ENCODE results near the gene TIMM13. TPM values are rescaled to one million over a fixed set of nuclear protein-coding genes. Genes with fewer than 3 reads are reported as not detected.
"Not testable (repeated sequence)": the region's sequence is repeated elsewhere in the genome, so short reads cannot be mapped to it uniquely, and the experiment has no call there.

TIMM13 gene
- polyA plus RNA-seq, 1 donor (not counting 4 experiments of a cell fraction or from before 2014, with no cell fraction given), result 45.0 TPM

GRCh38 chr19:2399582-2399981, 27.8 kb downstream of the TIMM13 start:
- DNase-seq (ENCODE audit: low read depth, low spot score), result no peak
- no peaks in the 10 kb centered on the region for H3K79me2 ChIP-seq (ENCODE audit: control insufficient read depth, insufficient read depth, low read length)
- no peak overlapping the region for H3K27ac ChIP-seq (ENCODE audit: control insufficient read depth, insufficient read depth, low read length)
- H3K4me2 ChIP-seq (ENCODE audit: control insufficient read depth, extremely low read depth, insufficient read depth, low read depth, low read length), result no peak overlapping the region
- H3K9ac ChIP-seq (ENCODE audit: control insufficient read depth, extremely low read depth, insufficient read depth, low read length), result no peak overlapping the region
- no peak for FAIRE-seq
- dilution Hi-C loops (cut with MboI; ENCODE audit: extremely low pct_ligation_motif_present, low sequenced_read_pairs), result no loop called here
- no peaks in the 10 kb centered on the region for H3K4me1 ChIP-seq (ENCODE audit: control insufficient read depth, extremely low read depth, insufficient read depth, low read length)
- H3K9me1 ChIP-seq (ENCODE audit: control insufficient read depth, extremely low read depth, insufficient read depth, low read length), result no peaks in the 10 kb centered on the region
- H2AFZ ChIP-seq (ENCODE audit: control insufficient read depth, low read length), result no peak overlapping the region
- no peaks in the 10 kb centered on the region for H3K36me3 ChIP-seq (ENCODE audit: control insufficient read depth in 2 of 2, extremely low read depth in 1 of 2, insufficient read depth in 2 of 2, low read length in 2 of 2)
- TF ChIP-seq CTCF (optimal IDR thresholded peaks at IDR 0.05 in 1 of 3, IDR thresholded peaks at IDR 0.05 in 1 of 3, conservative IDR thresholded peaks at IDR 0.05 in 1 of 3; ENCODE audit: extremely low read depth in 1 of 3, insufficient read depth in 2 of 3, low read length in 3 of 3) (no peak), EZH2 (IDR thresholded peaks at IDR 0.05; ENCODE audit: low read length) (no peak)
- H4K20me1 ChIP-seq (ENCODE audit: control insufficient read depth, extremely low read depth, insufficient read depth, low read length), result no peaks in the 10 kb centered on the region
- H3K9me3 ChIP-seq (ENCODE audit: control insufficient read depth, low read depth, low read length), result no peaks in the 10 kb centered on the region
- no peak overlapping the region for H3K4me3 ChIP-seq (ENCODE audit: control insufficient read depth in 2 of 3, extremely low read depth in 1 of 3, insufficient read depth in 2 of 3, low read depth in 1 of 3, low read length in 3 of 3)
- no peaks in the 10 kb centered on the region for H3K27me3 ChIP-seq (ENCODE audit: control insufficient read depth, extremely low read depth, insufficient read depth, low read length)

GRCh38 chr19:2398735-2399305, 28.6 kb downstream of the TIMM13 start:
- no peak overlapping the region for H3K4me3 ChIP-seq (ENCODE audit: control insufficient read depth in 2 of 3, extremely low read depth in 1 of 3, insufficient read depth in 2 of 3, low read depth in 1 of 3, low read length in 3 of 3)
- H2AFZ ChIP-seq (ENCODE audit: control insufficient read depth, low read length), result no peak overlapping the region
- H3K36me3 ChIP-seq (ENCODE audit: control insufficient read depth in 2 of 2, extremely low read depth in 1 of 2, insufficient read depth in 2 of 2, low read length in 2 of 2), result no peaks in the 10 kb centered on the region
- H3K27ac ChIP-seq (ENCODE audit: control insufficient read depth, insufficient read depth, low read length), result no peak overlapping the region
- DNase-seq (ENCODE audit: low read depth, low spot score) (no peak), FAIRE-seq (no peak)
- H3K9ac ChIP-seq (ENCODE audit: control insufficient read depth, extremely low read depth, insufficient read depth, low read length), result no peak overlapping the region
- TF ChIP-seq CTCF (optimal IDR thresholded peaks at IDR 0.05 in 1 of 3, IDR thresholded peaks at IDR 0.05 in 1 of 3, conservative IDR thresholded peaks at IDR 0.05 in 1 of 3; ENCODE audit: extremely low read depth in 1 of 3, insufficient read depth in 2 of 3, low read length in 3 of 3) (no peak), EZH2 (IDR thresholded peaks at IDR 0.05; ENCODE audit: low read length) (no peak)
- H3K79me2 ChIP-seq (ENCODE audit: control insufficient read depth, insufficient read depth, low read length), result no peaks in the 10 kb centered on the region
- no peaks in the 10 kb centered on the region for H3K27me3 ChIP-seq (ENCODE audit: control insufficient read depth, extremely low read depth, insufficient read depth, low read length)
- no peaks in the 10 kb centered on the region for H3K9me3 ChIP-seq (ENCODE audit: control insufficient read depth, low read depth, low read length)
- H3K9me1 ChIP-seq (ENCODE audit: control insufficient read depth, extremely low read depth, insufficient read depth, low read length), result no peaks in the 10 kb centered on the region
- dilution Hi-C loops (cut with MboI; ENCODE audit: extremely low pct_ligation_motif_present, low sequenced_read_pairs), result no loop called here
- no peaks in the 10 kb centered on the region for H3K4me1 ChIP-seq (ENCODE audit: control insufficient read depth, extremely low read depth, insufficient read depth, low read length)
- no peaks in the 10 kb centered on the region for H4K20me1 ChIP-seq (ENCODE audit: control insufficient read depth, extremely low read depth, insufficient read depth, low read length)
- H3K4me2 ChIP-seq (ENCODE audit: control insufficient read depth, extremely low read depth, insufficient read depth, low read depth, low read length), result no peak overlapping the region

GRCh38 chr19:2397173-2397572, 30.2 kb downstream of the TIMM13 start:
- H3K9me3 ChIP-seq (ENCODE audit: control insufficient read depth, low read depth, low read length); H3K27me3 ChIP-seq (ENCODE audit: control insufficient read depth, extremely low read depth, insufficient read depth, low read length); FAIRE-seq; H3K4me2 ChIP-seq (ENCODE audit: control insufficient read depth, extremely low read depth, insufficient read depth, low read depth, low read length); dilution Hi-C loops (cut with MboI; ENCODE audit: extremely low pct_ligation_motif_present, low sequenced_read_pairs); H3K9me1 ChIP-seq (ENCODE audit: control insufficient read depth, extremely low read depth, insufficient read depth, low read length); H3K36me3 ChIP-seq (ENCODE audit: control insufficient read depth in 2 of 2, extremely low read depth in 1 of 2, insufficient read depth in 2 of 2, low read length in 2 of 2); DNase-seq (ENCODE audit: low read depth, low spot score); H3K4me3 ChIP-seq (ENCODE audit: control insufficient read depth in 2 of 3, extremely low read depth in 1 of 3, insufficient read depth in 2 of 3, low read depth in 1 of 3, low read length in 3 of 3); H3K79me2 ChIP-seq (ENCODE audit: control insufficient read depth, insufficient read depth, low read length); H3K4me1 ChIP-seq (ENCODE audit: control insufficient read depth, extremely low read depth, insufficient read depth, low read length); H4K20me1 ChIP-seq (ENCODE audit: control insufficient read depth, extremely low read depth, insufficient read depth, low read length); H3K9ac ChIP-seq (ENCODE audit: control insufficient read depth, extremely low read depth, insufficient read depth, low read length); H2AFZ ChIP-seq (ENCODE audit: control insufficient read depth, low read length); H3K27ac ChIP-seq (ENCODE audit: control insufficient read depth, insufficient read depth, low read length): not testable (repeated sequence)

- H3K79me2 ChIP-seq (ENCODE audit: control insufficient read depth, insufficient read depth, low read length); H3K4me2 ChIP-seq (ENCODE audit: control insufficient read depth, extremely low read depth, insufficient read depth, low read depth, low read length); H3K4me3 ChIP-seq (ENCODE audit: control insufficient read depth in 2 of 3, extremely low read depth in 1 of 3, insufficient read depth in 2 of 3, low read depth in 1 of 3, low read length in 3 of 3); H3K27me3 ChIP-seq (ENCODE audit: control insufficient read depth, extremely low read depth, insufficient read depth, low read length); DNase-seq (ENCODE audit: low read depth, low spot score); H4K20me1 ChIP-seq (ENCODE audit: control insufficient read depth, extremely low read depth, insufficient read depth, low read length); H3K9me3 ChIP-seq (ENCODE audit: control insufficient read depth, low read depth, low read length); H3K9ac ChIP-seq (ENCODE audit: control insufficient read depth, extremely low read depth, insufficient read depth, low read length); H3K27ac ChIP-seq (ENCODE audit: control insufficient read depth, insufficient read depth, low read length); H3K9me1 ChIP-seq (ENCODE audit: control insufficient read depth, extremely low read depth, insufficient read depth, low read length); H3K4me1 ChIP-seq (ENCODE audit: control insufficient read depth, extremely low read depth, insufficient read depth, low read length); H3K36me3 ChIP-seq (ENCODE audit: control insufficient read depth in 2 of 2, extremely low read depth in 1 of 2, insufficient read depth in 2 of 2, low read length in 2 of 2); FAIRE-seq; dilution Hi-C loops (cut with MboI; ENCODE audit: extremely low pct_ligation_motif_present, low sequenced_read_pairs); H2AFZ ChIP-seq (ENCODE audit: control insufficient read depth, low read length): not testable (repeated sequence)
Measured at GRCh38 chr19:2395293-2395829, 32.0 kb downstream of the TIMM13 start.
